Measurements from ENCODE around the gene MICA.

GRCh38 chr6:31418251-31418650 is 14.9 kb downstream of the MICA start:
- TF ChIP-seq, protein P1, sequence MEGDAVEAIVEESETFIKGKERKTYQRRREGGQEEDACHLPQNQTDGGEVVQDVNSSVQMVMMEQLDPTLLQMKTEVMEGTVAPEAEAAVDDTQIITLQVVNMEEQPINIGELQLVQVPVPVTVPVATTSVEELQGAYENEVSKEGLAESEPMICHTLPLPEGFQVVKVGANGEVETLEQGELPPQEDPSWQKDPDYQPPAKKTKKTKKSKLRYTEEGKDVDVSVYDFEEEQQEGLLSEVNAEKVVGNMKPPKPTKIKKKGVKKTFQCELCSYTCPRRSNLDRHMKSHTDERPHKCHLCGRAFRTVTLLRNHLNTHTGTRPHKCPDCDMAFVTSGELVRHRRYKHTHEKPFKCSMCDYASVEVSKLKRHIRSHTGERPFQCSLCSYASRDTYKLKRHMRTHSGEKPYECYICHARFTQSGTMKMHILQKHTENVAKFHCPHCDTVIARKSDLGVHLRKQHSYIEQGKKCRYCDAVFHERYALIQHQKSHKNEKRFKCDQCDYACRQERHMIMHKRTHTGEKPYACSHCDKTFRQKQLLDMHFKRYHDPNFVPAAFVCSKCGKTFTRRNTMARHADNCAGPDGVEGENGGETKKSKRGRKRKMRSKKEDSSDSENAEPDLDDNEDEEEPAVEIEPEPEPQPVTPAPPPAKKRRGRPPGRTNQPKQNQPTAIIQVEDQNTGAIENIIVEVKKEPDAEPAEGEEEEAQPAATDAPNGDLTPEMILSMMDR (IDR thresholded peaks at IDR 0.05) = no peak
- TF ChIP-seq POLR2AphosphoS5 (IDR thresholded peaks at IDR 0.05; ENCODE audit: insufficient read depth in 1 of 2, low read depth in 1 of 2) = no peak
- no peak for TF ChIP-seq POLR2A (IDR thresholded peaks at IDR 0.05)
